HG03196 (cell line): Measurements from ENCODE around the gene CYP3A7.
"Not testable (repeated sequence)": the region's sequence is repeated elsewhere in the genome, so short reads cannot be mapped to it uniquely, and the experiment has no call there.

Experiments used
- ATAC-seq: cut with Tn5 transposase; IDR thresholded peaks from one replicate; pipeline ENCODE4 v1.9.1; 2021; ENCODE audit not compliant: unreplicated experiment

Gene CYP3A7

DNA sequence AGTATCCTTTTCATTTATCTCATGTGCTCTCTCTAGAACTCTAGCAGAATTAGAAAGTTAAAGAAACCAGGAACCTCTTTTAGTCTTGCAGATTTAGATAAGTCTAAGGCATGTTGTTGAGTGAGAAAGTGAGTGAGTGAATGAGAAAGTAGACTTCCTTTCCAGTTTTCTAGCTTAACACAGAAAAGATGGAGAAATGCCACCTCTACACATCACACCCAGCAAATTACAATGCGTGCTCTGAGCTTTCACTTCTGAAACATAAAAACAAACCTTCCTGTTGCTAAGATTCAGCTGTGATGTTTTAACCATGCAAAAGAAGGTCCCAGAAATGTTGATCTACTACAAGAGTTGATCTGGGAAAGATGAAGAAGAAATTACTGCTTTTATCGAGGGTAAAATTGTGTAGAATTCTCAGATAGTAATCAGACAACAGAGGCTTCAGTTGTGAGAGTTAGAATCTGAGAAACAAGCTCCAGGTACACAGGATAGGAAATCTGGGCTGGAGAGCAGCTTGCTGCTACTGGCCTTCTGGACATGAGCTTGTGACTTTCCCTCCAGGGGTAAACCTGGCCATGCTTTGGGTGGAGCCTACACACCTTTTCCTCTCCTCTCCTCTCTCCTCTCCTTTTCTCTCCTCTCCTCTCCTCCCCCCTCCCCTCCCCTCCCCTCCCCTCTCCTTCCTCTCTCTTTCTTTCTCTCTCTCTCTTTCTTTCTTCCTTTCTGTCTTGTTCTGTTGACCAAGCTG, 59.8 kb downstream of the CYP3A7 start:
- ATAC-seq, result no peak

DNA sequence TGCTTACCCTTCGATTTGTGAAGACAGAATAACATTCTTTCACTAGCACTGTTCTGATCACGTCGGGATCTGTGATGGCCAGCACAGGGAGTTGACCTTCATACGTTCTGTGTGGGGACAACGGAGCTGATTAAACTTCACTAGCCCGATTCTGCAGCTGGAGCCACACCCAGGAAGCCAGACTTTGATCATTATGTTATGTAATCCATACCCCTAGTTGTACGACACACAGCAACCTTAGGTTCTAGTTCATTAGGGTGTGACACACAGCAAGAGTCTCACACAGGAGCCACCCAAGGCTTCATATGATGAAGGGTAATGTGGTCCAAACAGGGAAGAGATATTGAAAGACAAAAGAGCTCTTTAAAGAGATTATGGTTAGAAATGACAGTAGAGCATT, 62.4 kb downstream of the CYP3A7 start:
- no peak for ATAC-seq

DNA sequence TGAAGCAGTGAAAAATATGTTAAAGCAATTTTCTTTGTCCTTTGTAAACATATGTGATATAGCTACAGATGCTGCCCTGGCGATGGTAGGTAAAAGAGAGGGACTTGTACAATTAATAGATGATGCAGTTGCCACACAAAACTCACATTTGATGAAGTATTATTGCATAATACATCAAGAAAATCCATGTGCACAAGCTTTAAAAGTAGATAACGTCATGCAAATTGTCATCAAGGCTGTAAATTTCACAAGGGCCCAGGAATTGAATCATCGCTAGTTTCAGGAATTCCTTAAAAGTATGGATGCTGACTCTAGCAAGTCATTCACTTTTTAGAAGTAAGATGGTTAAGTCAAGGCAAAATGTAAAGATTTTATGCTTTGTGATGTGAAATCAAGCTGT, 65.2 kb downstream of the CYP3A7 start:
- no peak for ATAC-seq

DNA sequence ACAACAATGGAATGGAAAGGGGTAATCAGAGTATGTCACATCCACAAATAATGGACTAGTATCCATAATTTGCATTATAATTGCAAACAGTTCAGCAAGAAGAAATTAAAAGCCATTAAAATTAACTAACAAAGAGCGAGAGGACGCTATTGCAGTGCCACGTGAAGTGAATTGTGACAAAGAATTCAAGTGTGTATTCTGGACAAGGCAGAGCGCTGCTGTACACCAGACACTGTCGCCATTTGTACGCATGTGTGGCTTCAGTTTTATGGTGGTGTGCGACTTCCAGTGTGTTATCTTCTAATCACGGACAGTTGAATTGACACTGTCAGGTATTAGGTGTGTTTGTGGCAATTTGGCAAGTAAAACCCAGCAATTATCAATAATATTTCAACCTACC, 66.5 kb downstream of the CYP3A7 start:
- no peak for ATAC-seq

DNA sequence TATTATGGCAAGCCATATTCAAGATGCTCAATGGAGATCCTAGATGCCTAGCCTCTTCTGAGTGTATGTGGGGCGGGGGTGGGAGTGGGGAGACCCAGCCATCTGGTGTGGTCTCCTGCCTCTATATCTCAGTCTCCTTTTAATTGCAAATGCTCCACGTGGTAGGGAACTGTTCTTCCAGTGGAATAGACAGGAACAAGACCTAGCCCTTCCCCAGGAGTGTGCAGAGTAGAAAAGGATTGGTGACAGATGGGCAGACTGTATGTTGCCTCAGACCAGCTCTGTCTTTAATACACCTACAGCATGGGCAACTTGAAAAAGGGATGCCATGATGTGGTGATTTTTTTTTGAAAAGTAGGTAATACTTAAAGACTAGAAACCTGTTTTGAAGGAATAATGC, 67.8 kb downstream of the CYP3A7 start:
- no peak for ATAC-seq

DNA sequence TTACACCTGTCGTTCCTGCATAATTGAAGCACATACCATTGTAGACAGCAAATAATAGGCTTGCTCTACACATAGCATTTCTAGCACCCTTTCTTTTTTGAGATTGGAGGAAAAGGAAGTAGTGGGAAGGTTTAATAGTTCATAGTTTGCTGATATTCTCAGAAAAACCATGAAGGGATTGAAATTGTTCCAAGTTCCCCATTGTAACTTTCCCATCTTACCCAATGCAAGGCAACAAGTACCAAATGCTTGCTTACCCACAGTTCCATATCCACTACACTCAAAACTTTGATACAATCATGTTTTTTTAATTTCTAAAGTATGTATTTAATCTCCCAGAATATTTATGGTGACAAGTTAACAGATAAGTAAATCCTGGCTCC, 69.0 kb downstream of the CYP3A7 start:
- ATAC-seq, result no peak

DNA sequence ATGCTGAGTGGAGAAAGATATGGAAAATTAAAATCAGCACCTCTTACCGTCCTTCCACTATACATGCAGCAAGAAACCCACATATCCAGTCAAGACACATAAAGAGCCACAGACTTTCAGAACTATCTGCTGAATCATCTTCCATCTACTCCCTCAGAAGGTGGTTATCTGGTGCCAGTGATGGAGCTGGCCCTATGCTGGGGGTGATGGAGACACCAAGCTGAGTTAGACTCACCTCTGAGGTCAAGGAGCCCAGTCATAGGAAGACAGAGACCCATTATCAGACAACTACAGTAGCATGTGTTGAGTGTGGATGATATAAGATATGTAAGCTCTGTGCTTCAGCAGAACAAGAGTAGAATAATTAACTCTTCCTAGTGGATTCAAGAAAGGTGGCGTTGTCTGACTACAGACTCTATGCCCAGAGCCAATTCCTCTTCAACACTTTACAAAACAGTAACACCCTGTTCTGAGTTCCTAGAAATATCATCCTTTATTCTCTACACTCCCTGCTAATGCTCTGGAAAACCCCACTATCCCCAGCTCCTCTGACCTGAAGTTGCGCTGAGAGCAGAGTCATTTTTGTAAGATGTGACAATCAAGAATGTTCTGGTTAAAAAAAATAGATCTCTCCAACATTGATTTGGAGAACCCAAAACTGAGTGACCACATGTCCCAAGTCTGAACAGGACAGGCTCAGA, 69.5 kb downstream of the CYP3A7 start:
- ATAC-seq, result no peak

DNA sequence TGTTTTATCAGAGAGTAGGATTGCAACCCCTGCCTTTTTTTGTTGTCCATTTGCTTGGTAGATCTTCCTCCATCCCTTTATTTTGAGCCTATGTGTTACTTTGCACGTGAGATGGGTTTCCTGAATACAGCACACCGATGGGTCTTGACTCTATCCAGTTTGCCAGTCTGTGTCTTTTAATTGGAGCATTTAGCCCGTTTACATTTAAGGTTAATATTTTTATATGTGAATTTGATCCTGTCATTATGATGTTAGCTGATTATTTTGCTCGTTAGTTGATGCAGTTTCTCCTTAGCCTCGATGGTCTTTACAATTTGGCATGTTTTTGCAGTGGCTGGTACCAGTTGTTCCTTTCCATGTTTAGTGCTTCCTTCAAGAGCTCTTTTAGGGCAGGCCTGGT, 77.1 kb downstream of the CYP3A7 start:
- ATAC-seq, result not testable (repeated sequence)
